Rectal smooth muscle tissue (tissue), 1 donor: ENCODE measurements around the gene CPXM2.

ENCODE experiments used
- H3K27ac ChIP-seq: one replicate; pipeline ENCODE4 v1.7.0; 2013; ENCODE audit warnings: low read depth, low read length, inconsistent platforms
- H3K27me3 ChIP-seq: one replicate; pipeline ENCODE4 v1.7.0; 2013; ENCODE audit warnings: low read length; ENCODE audit not compliant: control insufficient read depth, insufficient read depth
- H3K36me3 ChIP-seq: one replicate; pipeline ENCODE4 v1.7.0; 2013; ENCODE audit warnings: low read length; ENCODE audit not compliant: control insufficient read depth, insufficient read depth
- H3K4me1 ChIP-seq: one replicate; pipeline ENCODE4 v1.7.0; 2013; ENCODE audit warnings: low read length; ENCODE audit not compliant: control insufficient read depth, insufficient read depth
- H3K4me3 ChIP-seq: one replicate; pipeline ENCODE4 v1.7.0; 2013; ENCODE audit warnings: low read length
- H3K9ac ChIP-seq: one replicate; pipeline ENCODE4 v1.7.0; 2013; ENCODE audit warnings: low read length

CPXM2 gene

DNA sequence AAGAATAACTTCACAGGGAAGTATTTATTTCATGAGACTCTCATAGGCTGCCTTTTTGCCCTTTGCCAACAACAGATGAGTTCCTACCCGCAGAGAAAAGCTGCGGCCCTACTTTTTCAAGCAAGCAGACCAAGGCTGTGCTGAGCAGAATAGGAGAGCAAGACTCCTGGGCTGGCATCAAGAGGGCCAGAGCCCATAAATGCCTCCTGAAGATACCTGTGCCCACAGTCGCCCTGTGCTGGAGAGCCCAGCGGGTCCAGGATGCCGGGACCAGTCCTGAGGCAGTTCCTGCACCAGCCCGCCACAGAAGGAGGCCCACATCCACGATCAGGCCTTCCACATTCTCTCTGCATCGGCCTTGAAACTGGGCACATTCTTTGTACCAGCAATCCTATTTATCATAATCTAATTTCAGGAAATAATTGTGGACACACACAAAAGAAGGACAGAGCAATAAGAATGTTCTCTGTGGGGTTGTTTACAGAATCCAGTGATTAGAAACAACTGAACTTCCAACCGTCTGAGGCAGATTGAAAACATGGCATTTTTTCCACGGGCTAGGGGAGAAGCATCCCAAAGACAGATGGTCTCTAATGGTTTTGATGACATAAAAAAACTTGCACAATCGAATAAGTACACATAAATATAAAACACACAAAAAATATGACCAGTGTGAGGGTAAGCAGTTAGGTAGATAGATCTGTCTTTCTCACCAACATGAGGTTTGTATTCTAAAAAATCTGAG, 95.6 kb downstream of the CPXM2 start:
- Histone ChIP-seq H3K4me1 (peaks cover 4% of the 10 kb centered on the region), H3K27me3 (no peaks in the 10 kb centered on the region), H3K4me3 (no peak overlapping the region), H3K27ac (no peak overlapping the region), H3K9ac (no peak overlapping the region), H3K36me3 (no peaks in the 10 kb centered on the region)

DNA sequence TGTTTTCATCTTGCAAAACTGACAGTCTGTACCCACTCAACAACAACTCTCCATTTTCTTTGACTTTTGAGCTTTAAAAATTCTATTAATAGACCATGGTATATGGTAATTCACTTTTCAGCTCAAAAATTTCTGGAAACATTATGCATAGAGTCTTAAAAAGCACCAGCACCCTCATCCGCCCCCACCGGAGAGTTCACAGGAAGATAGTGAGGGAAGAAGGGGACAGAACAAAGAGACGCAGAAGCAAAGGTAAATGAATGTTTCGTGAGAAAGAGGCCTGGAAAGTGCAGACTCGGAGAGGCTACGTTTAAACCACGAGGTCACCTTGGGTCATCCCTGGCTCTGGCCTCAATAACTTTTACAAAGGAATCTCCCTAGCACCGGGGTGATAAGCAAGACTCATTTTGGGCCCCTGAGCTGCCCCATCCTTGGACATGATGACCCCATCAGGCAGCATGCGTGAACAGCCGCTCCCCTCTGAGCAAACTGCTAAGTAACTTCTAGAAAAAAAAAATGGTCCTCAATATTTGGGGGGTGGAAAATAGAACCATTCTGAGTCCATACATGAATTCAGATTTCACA, 96.3 kb downstream of the CPXM2 start:
- Histone ChIP-seq H3K4me1 (peaks cover 2% of the 10 kb centered on the region), H3K9ac (no peak overlapping the region), H3K4me3 (no peak overlapping the region), H3K27ac (no peak overlapping the region), H3K36me3 (no peaks in the 10 kb centered on the region), H3K27me3 (no peaks in the 10 kb centered on the region)

DNA sequence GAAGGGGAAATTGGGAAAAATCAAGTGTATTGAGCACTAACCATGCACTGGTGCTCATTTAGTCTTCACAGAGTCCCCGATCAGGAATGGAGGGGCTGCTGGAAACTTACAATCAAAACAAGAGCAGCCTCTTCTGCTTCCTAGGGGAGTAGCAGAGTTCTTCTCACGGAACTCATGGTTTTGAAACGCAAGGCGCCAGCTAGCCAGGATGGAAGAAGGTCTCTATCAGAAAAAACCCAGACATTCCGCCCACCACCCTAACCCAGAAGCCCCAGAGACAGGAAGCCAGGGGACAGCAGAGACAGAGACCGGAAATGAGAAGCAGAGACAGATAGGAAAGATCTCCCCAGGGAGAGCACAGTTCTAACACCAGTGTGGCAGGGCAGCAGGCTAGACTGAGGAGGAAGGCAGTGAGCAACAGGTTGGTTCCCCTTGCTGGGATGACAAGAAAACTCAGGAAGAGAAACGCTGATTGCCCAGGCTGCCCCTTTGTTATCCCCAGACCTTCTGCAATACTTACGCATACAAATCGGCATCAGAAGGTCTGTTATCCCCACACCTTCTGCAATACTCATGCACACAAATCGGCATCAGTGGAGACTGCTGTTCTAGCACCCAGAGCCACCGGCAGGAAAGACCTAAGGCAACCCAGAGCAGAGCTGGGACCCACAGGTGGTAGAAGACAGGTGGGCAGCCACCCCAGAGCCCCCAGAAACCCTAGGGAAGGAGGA, 99.2 kb downstream of the CPXM2 start:
- Histone ChIP-seq H3K4me3 (no peak overlapping the region), H3K9ac (no peak overlapping the region), H3K27me3 (no peaks in the 10 kb centered on the region), H3K36me3 (no peaks in the 10 kb centered on the region), H3K27ac (no peak overlapping the region), H3K4me1 (no peaks in the 10 kb centered on the region)

DNA sequence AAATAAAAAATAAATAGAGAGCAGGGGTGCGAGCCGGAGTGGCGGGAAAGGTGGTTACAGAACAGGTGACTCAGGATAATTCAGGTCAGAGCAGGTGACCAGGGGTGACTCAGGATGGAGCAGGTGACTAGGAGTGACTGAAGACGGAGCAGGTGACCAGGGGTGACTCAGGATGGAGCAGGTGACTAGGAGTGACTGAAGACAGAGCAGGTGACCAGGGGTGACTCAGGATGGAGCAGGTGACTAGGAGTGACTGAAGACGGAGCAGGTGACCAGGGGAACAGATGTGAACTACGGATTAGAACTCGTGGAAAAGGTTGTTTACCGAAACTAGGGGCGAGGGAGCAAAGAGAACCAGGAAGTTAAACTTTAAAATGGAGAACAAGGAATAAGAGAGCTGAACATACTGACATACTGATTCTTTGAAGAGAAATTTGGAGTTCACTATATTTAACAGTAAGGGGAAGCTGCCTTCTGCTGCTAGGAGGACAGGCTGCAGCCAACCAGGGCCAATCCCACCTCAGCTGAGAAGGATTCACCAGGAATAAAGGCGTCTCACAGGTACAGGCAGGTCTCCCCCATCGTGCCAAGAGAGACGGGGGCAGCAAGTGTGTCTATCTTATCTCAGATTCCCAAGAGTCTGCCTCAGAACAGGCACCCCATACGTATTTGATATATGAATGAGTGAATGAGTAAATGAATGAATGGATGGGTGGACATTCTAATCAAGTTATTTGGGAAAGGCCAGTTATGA, 101.3 kb downstream of the CPXM2 start:
- no peak overlapping the region for H3K9ac ChIP-seq
- H3K27me3 ChIP-seq, result no peaks in the 10 kb centered on the region
- H3K36me3 ChIP-seq, result no peaks in the 10 kb centered on the region
- no peak overlapping the region for H3K27ac ChIP-seq
- H3K4me1 ChIP-seq, result no peaks in the 10 kb centered on the region
- no peak overlapping the region for H3K4me3 ChIP-seq

DNA sequence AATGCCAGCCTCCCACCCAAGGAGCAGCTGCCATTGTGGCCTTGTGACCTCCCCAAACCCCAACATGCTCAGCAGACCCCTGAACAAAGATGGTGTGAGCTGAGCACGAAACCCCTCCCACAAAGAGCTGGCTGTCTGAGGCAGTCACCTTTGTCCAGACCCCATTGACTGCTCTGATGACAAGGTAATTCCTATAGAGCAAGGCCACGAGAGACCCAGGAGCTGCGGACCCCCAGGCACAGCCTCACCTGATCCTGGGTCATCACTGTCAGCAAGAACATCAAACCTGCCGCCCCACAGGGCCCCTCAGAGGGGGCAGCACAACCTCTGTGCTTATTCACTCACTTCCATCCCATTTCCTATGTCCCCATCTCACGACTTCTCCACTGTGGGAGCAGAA, 102.6 kb downstream of the CPXM2 start:
- H3K27ac ChIP-seq, result no peak overlapping the region
- no peak overlapping the region for H3K9ac ChIP-seq
- no peaks in the 10 kb centered on the region for H3K4me1 ChIP-seq
- H3K4me3 ChIP-seq, result no peak overlapping the region
- H3K36me3 ChIP-seq, result no peaks in the 10 kb centered on the region
- H3K27me3 ChIP-seq, result no peaks in the 10 kb centered on the region

DNA sequence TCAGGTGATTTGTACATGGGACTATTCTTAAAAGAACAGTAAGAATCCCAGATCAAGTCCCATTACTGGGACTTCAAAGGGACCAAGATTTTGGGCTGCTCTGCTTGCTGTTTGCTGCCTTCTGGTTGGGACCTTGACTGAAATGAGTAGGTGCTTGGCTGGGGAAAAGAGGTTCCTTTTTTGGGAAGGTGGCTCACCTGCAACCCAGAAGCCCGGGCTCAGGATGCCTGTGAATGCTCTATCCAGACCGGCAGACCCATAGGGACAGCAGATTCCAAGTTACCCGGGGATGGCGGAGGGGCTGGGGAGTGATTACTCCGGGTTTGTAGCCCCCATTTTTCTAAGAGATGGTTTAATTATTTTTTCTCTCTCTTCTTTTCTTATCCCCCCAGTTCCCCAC, 104.0 kb downstream of the CPXM2 start:
- H3K4me1 ChIP-seq, result peaks cover 5% of the 10 kb centered on the region
- H3K4me3 ChIP-seq, result no peak overlapping the region
- no peaks in the 10 kb centered on the region for H3K27me3 ChIP-seq
- H3K36me3 ChIP-seq, result no peaks in the 10 kb centered on the region
- H3K9ac ChIP-seq, result no peak overlapping the region
- H3K27ac ChIP-seq, result no peak overlapping the region

DNA sequence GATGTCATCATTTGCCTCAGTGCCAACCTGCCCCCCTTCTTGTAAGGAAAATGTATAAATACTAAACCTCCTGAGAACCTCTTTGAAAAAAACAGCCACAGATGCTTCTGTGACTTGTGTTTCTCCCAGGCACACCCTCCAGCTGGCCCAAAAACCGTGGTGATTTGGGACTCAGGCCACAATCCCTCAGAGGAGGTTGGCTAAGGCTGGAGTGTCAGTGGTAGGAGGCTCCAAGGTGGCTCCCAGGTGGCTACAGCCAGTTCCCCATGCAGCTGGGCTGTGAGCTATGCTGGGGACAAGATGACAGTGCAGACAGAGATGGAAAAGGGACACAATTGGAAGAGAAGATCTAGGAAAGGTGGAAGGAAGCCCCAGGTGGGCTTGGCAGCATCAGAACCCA, 104.7 kb downstream of the CPXM2 start:
- peaks cover 5% of the 10 kb centered on the region for H3K4me1 ChIP-seq
- no peaks in the 10 kb centered on the region for H3K36me3 ChIP-seq
- H3K27me3 ChIP-seq, result no peaks in the 10 kb centered on the region
- H3K9ac ChIP-seq, result no peak overlapping the region
- H3K27ac ChIP-seq, result no peak overlapping the region
- H3K4me3 ChIP-seq, result no peak overlapping the region

DNA sequence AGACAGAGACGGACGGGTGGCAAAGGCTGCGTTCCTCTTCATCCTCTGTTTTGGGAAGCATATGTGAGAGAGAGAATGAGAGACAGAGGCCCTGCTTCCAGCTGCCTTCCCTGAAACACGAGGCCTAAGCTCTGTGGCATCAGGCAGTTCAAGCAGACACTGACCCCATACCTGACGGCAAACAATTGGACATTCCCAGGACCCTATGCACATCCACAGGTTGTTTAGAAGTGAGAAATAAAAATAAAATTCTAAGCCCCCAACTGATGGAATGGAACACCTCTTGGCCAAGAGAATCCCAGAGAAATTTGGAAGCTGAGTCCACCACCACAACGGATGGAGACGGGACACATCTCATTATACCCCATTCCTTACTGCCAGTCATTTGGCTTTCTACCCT, 105.3 kb downstream of the CPXM2 start:
- Histone ChIP-seq H3K27me3 (no peaks in the 10 kb centered on the region), H3K4me1 (peaks cover 5% of the 10 kb centered on the region), H3K9ac (no peak overlapping the region), H3K36me3 (no peaks in the 10 kb centered on the region), H3K27ac (no peak overlapping the region), H3K4me3 (no peak overlapping the region)

DNA sequence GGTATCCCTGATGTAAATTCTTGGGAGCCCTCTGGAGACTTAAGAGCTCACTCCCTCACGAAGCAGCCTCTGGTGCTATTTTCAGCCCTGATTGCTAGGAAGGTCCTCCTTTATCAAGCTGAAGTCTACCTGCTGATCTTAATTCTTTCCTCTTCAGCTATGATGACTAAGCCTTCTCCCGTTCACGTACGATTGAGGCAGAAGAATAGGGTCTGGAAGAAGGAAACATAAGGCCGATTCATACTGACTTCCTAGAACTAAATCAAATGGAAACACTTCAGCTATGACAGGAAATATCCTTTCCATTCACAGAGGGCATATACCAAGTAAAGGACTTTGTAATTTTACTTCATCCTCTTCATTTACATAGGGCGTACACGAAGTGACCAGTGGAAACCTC, 107.0 kb downstream of the CPXM2 start:
- Histone ChIP-seq H3K27me3 (no peaks in the 10 kb centered on the region), H3K9ac (no peak overlapping the region), H3K27ac (no peak overlapping the region)

DNA sequence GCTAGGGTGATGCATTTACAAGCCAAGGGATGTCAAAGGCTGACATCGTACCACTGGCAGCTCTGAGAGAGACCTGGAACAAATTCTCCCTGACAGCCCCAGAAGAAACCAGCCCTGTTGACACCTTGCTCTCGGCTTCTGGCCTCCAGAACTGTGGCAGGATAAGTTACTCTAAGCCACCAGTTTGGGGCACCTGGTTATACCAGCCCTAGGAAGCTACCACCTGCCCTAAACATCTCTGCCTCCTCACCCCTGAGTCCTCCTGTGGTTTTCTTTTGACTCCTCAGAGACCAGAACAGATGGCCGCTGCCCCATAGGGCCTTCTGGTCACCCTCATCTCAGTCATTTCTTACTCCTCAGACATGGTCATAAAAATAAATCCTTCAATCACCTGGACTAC, 107.4 kb downstream of the CPXM2 start:
- Histone ChIP-seq H3K27me3 (no peaks in the 10 kb centered on the region), H3K27ac (no peak overlapping the region), H3K9ac (no peak overlapping the region), H3K36me3 (no peaks in the 10 kb centered on the region), H3K4me1 (peaks cover 5% of the 10 kb centered on the region), H3K4me3 (no peak overlapping the region)

More for the DNA sequence above, 107.0 kb downstream of the CPXM2 start:
- H3K36me3 ChIP-seq, result no peaks in the 10 kb centered on the region
- H3K4me1 ChIP-seq, result peaks cover 5% of the 10 kb centered on the region
- H3K4me3 ChIP-seq, result no peak overlapping the region

DNA sequence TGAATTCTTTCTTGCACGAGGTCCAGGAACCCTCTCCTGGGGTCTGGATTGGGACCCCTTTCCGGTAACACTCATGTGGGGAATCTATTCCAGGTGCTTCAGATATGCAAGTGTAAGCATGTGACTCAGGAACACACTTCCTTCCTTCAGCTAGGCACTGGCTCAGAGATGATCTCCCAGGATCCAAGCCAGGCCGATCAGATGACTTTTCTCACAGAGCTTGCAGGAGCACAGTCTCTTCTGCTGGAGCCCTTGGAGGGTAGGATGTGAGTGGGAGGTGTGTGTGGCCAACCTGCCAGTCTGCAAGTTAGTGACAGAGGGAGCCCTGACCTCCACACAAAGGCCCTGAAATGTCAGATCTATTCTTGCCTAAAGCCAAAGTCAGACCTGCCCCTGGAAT, 108.3 kb downstream of the CPXM2 start:
- Histone ChIP-seq H3K4me1 (peaks cover 9% of the 10 kb centered on the region), H3K9ac (no peak overlapping the region), H3K4me3 (no peak overlapping the region), H3K27me3 (no peaks in the 10 kb centered on the region), H3K27ac (peak overlapping the region; percentile 14), H3K36me3 (no peaks in the 10 kb centered on the region)

DNA sequence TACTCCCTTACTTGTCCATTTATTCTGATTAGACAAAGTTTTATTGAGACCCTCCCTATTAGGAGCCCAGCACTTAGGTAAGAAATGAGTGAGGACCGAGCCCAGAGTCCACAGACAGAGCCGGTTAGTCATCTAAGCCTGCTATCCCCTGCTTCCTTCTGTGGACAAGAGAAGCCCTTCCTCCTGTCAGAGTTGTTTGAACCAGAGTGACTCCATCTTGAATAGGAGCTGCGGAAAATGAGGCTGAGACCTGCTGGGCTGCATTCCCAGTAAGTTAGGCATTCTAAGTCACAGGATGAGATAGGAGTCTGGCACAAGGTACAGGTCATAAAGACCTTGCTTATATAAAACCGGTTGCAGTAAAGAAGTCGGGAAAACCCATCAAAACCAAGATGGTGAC, 109.1 kb downstream of the CPXM2 start:
- no peak overlapping the region for H3K27ac ChIP-seq

More for the DNA sequence above, 109.1 kb downstream of the CPXM2 start:
- Histone ChIP-seq H3K4me3 (no peak overlapping the region), H3K27me3 (no peaks in the 10 kb centered on the region), H3K4me1 (peaks cover 9% of the 10 kb centered on the region), H3K9ac (no peak overlapping the region), H3K36me3 (no peaks in the 10 kb centered on the region)
